ENCODE measurements around the gene LGI2. TPM values are rescaled to one million over a fixed set of nuclear protein-coding genes. Genes with fewer than 3 reads are reported as not detected.

LGI2 gene
- total and polyA plus RNA-seq, 2 experiments from 2014 or later = 0.63 to 8.0 TPM

- Histone ChIP-seq H3K36me3 (ENCODE audit: insufficient read depth) (no peaks in the 10 kb centered on the region; the same call in 1 of the 2 replicates), H3K27me3 (ENCODE audit: insufficient read depth) (no peaks in the 10 kb centered on the region), H3K79me2 (replicated peaks; ENCODE audit: insufficient read depth) (no peaks in the 10 kb centered on the region), H3K9me2 (ENCODE audit: insufficient read depth) (0 out of 2 replicates have a peak, but pooled peaks cover 3% of the 10 kb centered on the region), H3K4me3 (no peak overlapping the region), H3F3A (replicated peaks; ENCODE audit: low read depth) (no peaks in the 10 kb centered on the region), H3K4me2 (no peak overlapping the region), H3K27ac (ENCODE audit: low read depth) (no peak overlapping the region), H4K20me1 (replicated peaks; ENCODE audit: insufficient read depth) (no peaks in the 10 kb centered on the region), H3K4me1 (ENCODE audit: insufficient read depth) (no peaks in the 10 kb centered on the region), H2AFZ (no peak overlapping the region)
- Mint-ChIP-seq H3K4me1 (no peaks in the 10 kb centered on the region), H3K27ac (no peak overlapping the region), H3K27me3 (ENCODE audit: insufficient read depth, low read depth, poor library complexity) (peaks cover 3% of the 10 kb centered on the region), H3K4me3 (no peak overlapping the region), H3K36me3 (ENCODE audit: low read depth) (peaks cover 32% of the 10 kb centered on the region; the same call in 2 of the 3 replicates), H3K9me3 (peaks cover 45% of the 10 kb centered on the region)
- TF ChIP-seq ZNF331 (CRISPR knock-in tag; IDR thresholded peaks at IDR 0.05; ENCODE audit: low read depth) (no peak), POLR2AphosphoS5 (IDR thresholded peaks at IDR 0.05; ENCODE audit: low read depth) (no peak), JUNB (IDR thresholded peaks at IDR 0.05; ENCODE audit: unreplicated experiment) (no peak), ETS1 (IDR thresholded peaks at IDR 0.05) (no peak), ZNF114 (CRISPR knock-in tag; IDR thresholded peaks at IDR 0.05) (no peak), CREB1 (CRISPR knock-in tag; IDR thresholded peaks at IDR 0.05; ENCODE audit: low read depth) (no peak), STAT1 (IDR thresholded peaks at IDR 0.05; ENCODE audit: unreplicated experiment) (no peak), ZNF462 (CRISPR knock-in tag; IDR thresholded peaks at IDR 0.05) (no peak), CTCF (conservative IDR thresholded peaks at IDR 0.05; ENCODE audit: low read depth in 2 of 2) (no peak), EZH2 (IDR thresholded peaks at IDR 0.05; ENCODE audit: low read depth, unreplicated experiment) (no peak), EZH2phosphoT487 (IDR thresholded peaks at IDR 0.05; ENCODE audit: unreplicated experiment) (no peak), NANOG (IDR thresholded peaks at IDR 0.05; ENCODE audit: borderline replicate concordance) (no peak)
- TF ChIP-seq, protein P1, sequence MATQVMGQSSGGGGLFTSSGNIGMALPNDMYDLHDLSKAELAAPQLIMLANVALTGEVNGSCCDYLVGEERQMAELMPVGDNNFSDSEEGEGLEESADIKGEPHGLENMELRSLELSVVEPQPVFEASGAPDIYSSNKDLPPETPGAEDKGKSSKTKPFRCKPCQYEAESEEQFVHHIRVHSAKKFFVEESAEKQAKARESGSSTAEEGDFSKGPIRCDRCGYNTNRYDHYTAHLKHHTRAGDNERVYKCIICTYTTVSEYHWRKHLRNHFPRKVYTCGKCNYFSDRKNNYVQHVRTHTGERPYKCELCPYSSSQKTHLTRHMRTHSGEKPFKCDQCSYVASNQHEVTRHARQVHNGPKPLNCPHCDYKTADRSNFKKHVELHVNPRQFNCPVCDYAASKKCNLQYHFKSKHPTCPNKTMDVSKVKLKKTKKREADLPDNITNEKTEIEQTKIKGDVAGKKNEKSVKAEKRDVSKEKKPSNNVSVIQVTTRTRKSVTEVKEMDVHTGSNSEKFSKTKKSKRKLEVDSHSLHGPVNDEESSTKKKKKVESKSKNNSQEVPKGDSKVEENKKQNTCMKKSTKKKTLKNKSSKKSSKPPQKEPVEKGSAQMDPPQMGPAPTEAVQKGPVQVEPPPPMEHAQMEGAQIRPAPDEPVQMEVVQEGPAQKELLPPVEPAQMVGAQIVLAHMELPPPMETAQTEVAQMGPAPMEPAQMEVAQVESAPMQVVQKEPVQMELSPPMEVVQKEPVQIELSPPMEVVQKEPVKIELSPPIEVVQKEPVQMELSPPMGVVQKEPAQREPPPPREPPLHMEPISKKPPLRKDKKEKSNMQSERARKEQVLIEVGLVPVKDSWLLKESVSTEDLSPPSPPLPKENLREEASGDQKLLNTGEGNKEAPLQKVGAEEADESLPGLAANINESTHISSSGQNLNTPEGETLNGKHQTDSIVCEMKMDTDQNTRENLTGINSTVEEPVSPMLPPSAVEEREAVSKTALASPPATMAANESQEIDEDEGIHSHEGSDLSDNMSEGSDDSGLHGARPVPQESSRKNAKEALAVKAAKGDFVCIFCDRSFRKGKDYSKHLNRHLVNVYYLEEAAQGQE (IDR thresholded peaks at IDR 0.05; ENCODE audit: unreplicated experiment) = no peak
- DNase-seq (ENCODE audit: low spot score) (no peak), ATAC-seq (no peak)
Observed at GRCh38 chr4:24968278-24968677, 62.5 kb downstream of the LGI2 start.
